Measurements from ENCODE around the gene CDK2.
"Not testable (repeated sequence)": the region's sequence is repeated elsewhere in the genome, so short reads cannot be mapped to it uniquely, and the experiment has no call there.

Gene CDK2

DNA sequence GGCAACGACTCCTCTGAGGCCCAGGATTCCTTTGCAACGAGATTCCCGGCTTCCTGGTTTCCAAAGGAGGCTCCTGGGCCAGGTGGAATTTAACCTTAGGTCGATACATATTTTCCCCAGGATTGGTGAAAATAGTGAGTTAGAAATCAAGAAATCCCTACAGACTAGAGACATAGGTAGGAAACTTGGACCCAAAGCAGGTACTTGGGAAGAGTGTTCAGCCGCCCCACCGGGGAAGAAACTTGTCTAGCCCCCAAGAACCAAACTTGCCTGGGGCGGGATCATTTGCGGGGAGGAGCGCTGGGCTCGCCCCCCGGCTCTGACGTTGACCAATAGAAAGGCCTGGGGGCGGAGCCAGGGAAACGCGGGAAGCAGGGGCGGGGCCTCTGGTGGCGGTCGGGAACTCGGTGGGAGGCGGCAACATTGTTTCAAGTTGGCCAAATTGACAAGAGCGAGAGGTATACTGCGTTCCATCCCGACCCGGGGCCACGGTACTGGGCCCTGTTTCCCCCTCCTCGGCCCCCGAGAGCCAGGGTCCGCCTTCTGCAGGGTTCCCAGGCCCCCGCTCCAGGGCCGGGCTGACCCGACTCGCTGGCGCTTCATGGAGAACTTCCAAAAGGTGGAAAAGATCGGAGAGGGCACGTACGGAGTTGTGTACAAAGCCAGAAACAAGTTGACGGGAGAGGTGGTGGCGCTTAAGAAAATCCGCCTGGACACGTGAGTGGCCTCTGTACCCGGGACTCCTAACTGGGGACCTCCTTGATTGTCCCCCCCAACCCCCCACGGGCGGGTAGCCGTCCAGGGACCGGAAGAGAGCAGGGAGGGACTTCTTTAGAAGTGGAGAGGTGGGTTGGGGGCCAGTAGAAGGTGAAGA, at the start of gene CDK2:
Gene CDK2 (plus strand): TSS at position 423 of the 874 bp plus-strand sequence. CDS start 179 bp downstream, at position 602.
- peak within 1 kb of the TSS; percentile 84 for H3K27ac ChIP-seq (ENCODE audit: low read length)
- H3K79me2 ChIP-seq (ENCODE audit: insufficient read depth, low read length): peaks cover 34% of the 10 kb centered on the region
- TF ChIP-seq, protein P1, sequence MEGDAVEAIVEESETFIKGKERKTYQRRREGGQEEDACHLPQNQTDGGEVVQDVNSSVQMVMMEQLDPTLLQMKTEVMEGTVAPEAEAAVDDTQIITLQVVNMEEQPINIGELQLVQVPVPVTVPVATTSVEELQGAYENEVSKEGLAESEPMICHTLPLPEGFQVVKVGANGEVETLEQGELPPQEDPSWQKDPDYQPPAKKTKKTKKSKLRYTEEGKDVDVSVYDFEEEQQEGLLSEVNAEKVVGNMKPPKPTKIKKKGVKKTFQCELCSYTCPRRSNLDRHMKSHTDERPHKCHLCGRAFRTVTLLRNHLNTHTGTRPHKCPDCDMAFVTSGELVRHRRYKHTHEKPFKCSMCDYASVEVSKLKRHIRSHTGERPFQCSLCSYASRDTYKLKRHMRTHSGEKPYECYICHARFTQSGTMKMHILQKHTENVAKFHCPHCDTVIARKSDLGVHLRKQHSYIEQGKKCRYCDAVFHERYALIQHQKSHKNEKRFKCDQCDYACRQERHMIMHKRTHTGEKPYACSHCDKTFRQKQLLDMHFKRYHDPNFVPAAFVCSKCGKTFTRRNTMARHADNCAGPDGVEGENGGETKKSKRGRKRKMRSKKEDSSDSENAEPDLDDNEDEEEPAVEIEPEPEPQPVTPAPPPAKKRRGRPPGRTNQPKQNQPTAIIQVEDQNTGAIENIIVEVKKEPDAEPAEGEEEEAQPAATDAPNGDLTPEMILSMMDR (IDR thresholded peaks at IDR 0.05; ENCODE audit: borderline replicate concordance, extremely low read depth, low read length, poor library complexity, severe bottlenecking): no peak
- TF ChIP-seq EZH2 (IDR thresholded peaks at IDR 0.05; ENCODE audit: borderline replicate concordance, low read depth, low read length, severe bottlenecking): no peak
- ATAC-seq (ENCODE audit: insufficient read depth, low read depth) (peak; percentile 94), DNase-seq (peak; percentile 95)
- no peaks in the 10 kb centered on the region for H4K20me1 ChIP-seq (ENCODE audit: insufficient read depth, low read length)
- H3K9ac ChIP-seq (ENCODE audit: low read depth, low read length): peak within 1 kb of the TSS; percentile 80
- no peaks in the 10 kb centered on the region for H3K9me3 ChIP-seq (ENCODE audit: insufficient read depth, low read length, severe bottlenecking)
- peaks cover 53% of the 10 kb centered on the region for H3K4me1 ChIP-seq (ENCODE audit: insufficient read depth, low read length)
- H2AFZ ChIP-seq (ENCODE audit: low read depth, low read length): peak within 1 kb of the TSS; percentile 97
- H3K27me3 ChIP-seq (ENCODE audit: insufficient read depth, low read length, poor library complexity): no peaks in the 10 kb centered on the region
- peaks cover 38% of the 10 kb centered on the region for H3K36me3 ChIP-seq (ENCODE audit: insufficient read depth, low read length)
- peak within 1 kb of the TSS; percentile 85 for H3K4me2 ChIP-seq (ENCODE audit: insufficient read depth, low read length)
- H3K4me3 ChIP-seq (ENCODE audit: low read depth in 1 of 2, low read length in 2 of 2): peak within 1 kb of the TSS; percentile 86 to 88

DNA sequence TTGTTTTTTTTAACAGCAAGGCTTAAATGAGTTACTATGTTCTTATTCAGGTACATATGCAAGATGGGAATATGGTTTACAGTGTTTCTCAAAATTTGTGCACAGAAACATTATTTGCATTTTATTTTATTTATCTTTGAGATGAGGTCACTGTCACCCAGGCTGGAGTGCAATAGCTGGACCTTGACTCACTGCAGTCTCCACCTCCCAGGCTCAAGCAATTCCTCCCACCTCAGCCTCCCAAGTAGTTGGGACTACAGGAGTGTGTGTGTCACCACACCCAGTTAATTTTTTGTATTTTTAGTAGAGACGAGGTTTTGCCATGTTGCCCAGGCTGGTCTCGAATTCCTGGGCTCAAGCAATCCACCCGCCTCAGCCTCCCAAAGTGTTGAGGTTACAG, 47.6 kb upstream of the CDK2 start:
- Histone ChIP-seq H3K4me1 (ENCODE audit: insufficient read depth, low read length) (peaks cover 17% of the 10 kb centered on the region), H3K36me3 (ENCODE audit: insufficient read depth, low read length) (peaks cover 54% of the 10 kb centered on the region), H3K79me2 (ENCODE audit: insufficient read depth, low read length) (peaks cover 96% of the 10 kb centered on the region), H4K20me1 (ENCODE audit: insufficient read depth, low read length) (peaks cover 31% of the 10 kb centered on the region)
- H3K9me3 ChIP-seq (ENCODE audit: insufficient read depth, low read length, severe bottlenecking); H3K9ac ChIP-seq (ENCODE audit: low read depth, low read length); H3K27ac ChIP-seq (ENCODE audit: low read length); ATAC-seq (ENCODE audit: insufficient read depth, low read depth); DNase-seq; H3K27me3 ChIP-seq (ENCODE audit: insufficient read depth, low read length, poor library complexity); H3K4me2 ChIP-seq (ENCODE audit: insufficient read depth, low read length); H3K4me3 ChIP-seq (ENCODE audit: low read depth in 1 of 2, low read length in 2 of 2); H2AFZ ChIP-seq (ENCODE audit: low read depth, low read length): not testable (repeated sequence)

DNA sequence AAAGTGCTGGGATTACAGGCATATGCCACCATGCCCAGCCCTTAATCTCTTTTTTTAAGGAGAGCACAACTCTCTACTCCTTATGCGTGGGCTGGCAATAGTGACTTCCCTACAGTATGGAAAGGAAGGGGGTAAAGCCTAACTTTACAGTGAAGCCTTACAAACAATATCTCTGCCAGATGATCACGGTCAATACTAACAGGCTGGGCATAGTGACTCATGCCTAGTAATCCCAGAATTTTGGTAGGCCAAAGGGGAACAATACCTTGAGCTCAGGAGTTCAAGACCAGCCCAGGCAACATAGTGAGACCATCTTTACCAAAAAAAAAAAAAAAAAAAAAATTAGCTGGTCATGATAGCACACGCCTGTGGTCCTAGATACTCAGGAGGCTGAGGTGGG, 44.5 kb upstream of the CDK2 start:
- Histone ChIP-seq H3K4me2 (ENCODE audit: insufficient read depth, low read length) (0 out of 2 replicates have a peak overlapping the region, but pooled peaks have one; percentile 19), H3K27me3 (ENCODE audit: insufficient read depth, low read length, poor library complexity) (no peaks in the 10 kb centered on the region), H3K9ac (ENCODE audit: low read depth, low read length) (no peak overlapping the region), H3K36me3 (ENCODE audit: insufficient read depth, low read length) (peaks cover 51% of the 10 kb centered on the region), H3K4me1 (ENCODE audit: insufficient read depth, low read length) (peaks cover 42% of the 10 kb centered on the region), H2AFZ (ENCODE audit: low read depth, low read length) (no peak overlapping the region), H3K9me3 (ENCODE audit: insufficient read depth, low read length, severe bottlenecking) (no peaks in the 10 kb centered on the region), H4K20me1 (ENCODE audit: insufficient read depth, low read length) (peaks cover 19% of the 10 kb centered on the region; the same call in 1 of the 2 replicates), H3K79me2 (ENCODE audit: insufficient read depth, low read length) (peaks cover 95% of the 10 kb centered on the region), H3K4me3 (ENCODE audit: low read depth in 1 of 2, low read length in 2 of 2) (no peak overlapping the region), H3K27ac (ENCODE audit: low read length) (no peak overlapping the region)
- no peak for TF ChIP-seq EZH2 (IDR thresholded peaks at IDR 0.05; ENCODE audit: borderline replicate concordance, low read depth, low read length, severe bottlenecking)
- TF ChIP-seq, protein P1 (IDR thresholded peaks at IDR 0.05; ENCODE audit: borderline replicate concordance, extremely low read depth, low read length, poor library complexity, severe bottlenecking): no peak
- ATAC-seq (ENCODE audit: insufficient read depth, low read depth) (no peak), DNase-seq (no peak)

DNA sequence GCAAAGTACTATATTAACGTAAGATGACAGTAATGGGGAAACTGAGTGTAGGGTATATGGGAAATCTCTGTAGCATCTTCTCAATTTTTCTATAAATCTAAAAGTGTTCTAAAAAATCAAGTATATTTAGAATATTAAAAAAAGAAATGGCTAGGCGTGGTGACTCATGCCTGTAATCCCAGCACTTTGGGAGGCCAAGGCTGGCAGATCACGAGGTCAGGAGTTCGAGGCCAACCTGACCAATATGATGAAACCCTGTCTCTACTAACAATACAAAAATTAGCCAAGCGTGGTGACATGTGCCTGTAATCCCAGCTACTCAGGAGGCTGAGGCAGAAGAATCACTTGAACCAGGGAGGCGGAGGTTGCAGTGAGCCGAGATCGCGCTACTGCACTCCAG, 43.0 kb upstream of the CDK2 start:
- H3K79me2 ChIP-seq (ENCODE audit: insufficient read depth, low read length): peaks cover 97% of the 10 kb centered on the region
- H3K4me3 ChIP-seq (ENCODE audit: low read depth in 1 of 2, low read length in 2 of 2); ATAC-seq (ENCODE audit: insufficient read depth, low read depth); H3K9me3 ChIP-seq (ENCODE audit: insufficient read depth, low read length, severe bottlenecking); H3K27me3 ChIP-seq (ENCODE audit: insufficient read depth, low read length, poor library complexity); H3K27ac ChIP-seq (ENCODE audit: low read length); H3K9ac ChIP-seq (ENCODE audit: low read depth, low read length); H3K4me2 ChIP-seq (ENCODE audit: insufficient read depth, low read length); DNase-seq; H2AFZ ChIP-seq (ENCODE audit: low read depth, low read length): not testable (repeated sequence)
- H3K4me1 ChIP-seq (ENCODE audit: insufficient read depth, low read length): peaks cover 44% of the 10 kb centered on the region
- peaks cover 49% of the 10 kb centered on the region for H3K36me3 ChIP-seq (ENCODE audit: insufficient read depth, low read length)
- peaks cover 15% of the 10 kb centered on the region; the same call in 1 of the 2 replicates for H4K20me1 ChIP-seq (ENCODE audit: insufficient read depth, low read length)

Data from DND-41 (cell line).